ENCODE results near the gene C5orf15.

- TF ChIP-seq CTCF (IDR thresholded peaks at IDR 0.05) (peak; percentile 11 to 48 (median 44)), POLR2AphosphoS5 (IDR thresholded peaks at IDR 0.05) (peak; percentile 85 to 94 (median 88)), POLR2A (IDR thresholded peaks at IDR 0.05) (peak; percentile 73)
Measured at GRCh38 chr5:133968204-133968980, at the start of gene C5orf15.
